ENCODE results near the gene THSD7B.

The THSD7B gene

DNA sequence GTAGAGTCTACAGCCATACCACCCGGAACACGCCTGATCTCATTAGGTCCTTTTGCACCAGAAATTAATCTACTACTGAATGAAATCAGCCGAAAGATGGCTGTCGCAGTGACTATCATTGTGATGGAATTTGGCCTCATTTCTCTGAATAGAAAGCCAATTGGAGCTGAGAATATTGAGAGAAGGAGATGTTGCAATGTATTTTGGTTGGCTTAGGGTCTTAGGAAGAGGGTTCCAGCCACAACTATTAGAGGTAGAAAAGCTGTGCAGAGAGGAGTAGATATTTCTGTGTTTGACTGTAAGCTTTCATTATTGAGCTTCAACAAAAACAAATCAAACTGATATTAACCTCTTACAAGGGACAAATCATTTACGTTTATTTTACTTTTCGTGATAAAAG lies 98.1 kb downstream of the THSD7B start:
- no peaks in the 10 kb centered on the region for H3K4me1 ChIP-seq (ENCODE audit: insufficient read depth, low read length, poor library complexity, severe bottlenecking)
- no peaks in the 10 kb centered on the region for H3K9me3 ChIP-seq (ENCODE audit: insufficient read depth, low read depth, low read length)
- no peak overlapping the region for H3K4me3 ChIP-seq (ENCODE audit: low read length, poor library complexity, severe bottlenecking)
- no peaks in the 10 kb centered on the region for H3K27me3 ChIP-seq (ENCODE audit: insufficient read depth, low read length, poor library complexity, severe bottlenecking)
- TF ChIP-seq, protein P1, sequence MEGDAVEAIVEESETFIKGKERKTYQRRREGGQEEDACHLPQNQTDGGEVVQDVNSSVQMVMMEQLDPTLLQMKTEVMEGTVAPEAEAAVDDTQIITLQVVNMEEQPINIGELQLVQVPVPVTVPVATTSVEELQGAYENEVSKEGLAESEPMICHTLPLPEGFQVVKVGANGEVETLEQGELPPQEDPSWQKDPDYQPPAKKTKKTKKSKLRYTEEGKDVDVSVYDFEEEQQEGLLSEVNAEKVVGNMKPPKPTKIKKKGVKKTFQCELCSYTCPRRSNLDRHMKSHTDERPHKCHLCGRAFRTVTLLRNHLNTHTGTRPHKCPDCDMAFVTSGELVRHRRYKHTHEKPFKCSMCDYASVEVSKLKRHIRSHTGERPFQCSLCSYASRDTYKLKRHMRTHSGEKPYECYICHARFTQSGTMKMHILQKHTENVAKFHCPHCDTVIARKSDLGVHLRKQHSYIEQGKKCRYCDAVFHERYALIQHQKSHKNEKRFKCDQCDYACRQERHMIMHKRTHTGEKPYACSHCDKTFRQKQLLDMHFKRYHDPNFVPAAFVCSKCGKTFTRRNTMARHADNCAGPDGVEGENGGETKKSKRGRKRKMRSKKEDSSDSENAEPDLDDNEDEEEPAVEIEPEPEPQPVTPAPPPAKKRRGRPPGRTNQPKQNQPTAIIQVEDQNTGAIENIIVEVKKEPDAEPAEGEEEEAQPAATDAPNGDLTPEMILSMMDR (conservative IDR thresholded peaks at IDR 0.05; ENCODE audit: low read length), result no peak
- no peak for TF ChIP-seq EZH2phosphoT487 (IDR thresholded peaks at IDR 0.05; ENCODE audit: borderline replicate concordance)
- no peaks in the 10 kb centered on the region for H3K9me2 ChIP-seq (replicated peaks; ENCODE audit: low read depth, low read length)
- no peak overlapping the region for H3K4me2 ChIP-seq (ENCODE audit: low read depth, low read length, poor library complexity, severe bottlenecking)
- no peaks in the 10 kb centered on the region for H3K36me3 ChIP-seq (ENCODE audit: insufficient read depth, low read length)
- H4K20me1 ChIP-seq (ENCODE audit: insufficient read depth, low read length, poor library complexity, severe bottlenecking), result no peaks in the 10 kb centered on the region
- H2AFZ ChIP-seq (ENCODE audit: low read length), result no peak overlapping the region
- H3F3A ChIP-seq (ENCODE audit: low read depth), result no peaks in the 10 kb centered on the region
- no peaks in the 10 kb centered on the region for H3K79me2 ChIP-seq (ENCODE audit: insufficient read depth, low read length)
- no peak overlapping the region for H3K9ac ChIP-seq (ENCODE audit: low read depth, low read length, poor library complexity, severe bottlenecking)

DNA sequence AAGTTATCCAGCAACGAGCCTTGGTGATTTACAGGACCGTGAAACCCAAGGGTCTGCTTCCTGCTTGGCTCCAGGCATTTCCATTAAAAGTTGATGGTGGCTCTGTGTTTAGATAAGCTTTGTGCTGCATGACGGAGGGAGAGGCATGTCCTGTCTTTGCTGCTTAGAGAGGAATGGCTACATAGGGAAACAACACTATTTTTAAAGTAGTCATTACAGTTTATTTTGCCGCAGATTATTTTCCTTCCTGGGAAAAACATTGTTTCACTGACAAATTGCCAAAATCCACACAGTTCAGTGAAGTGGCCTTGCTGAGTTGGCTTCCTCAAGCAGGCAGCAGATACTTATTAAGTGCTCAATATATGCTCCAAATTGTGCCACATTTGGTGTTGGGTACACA lies 98.5 kb downstream of the THSD7B start:
- H3F3A ChIP-seq (ENCODE audit: low read depth), result no peaks in the 10 kb centered on the region
- H3K4me3 ChIP-seq (ENCODE audit: low read length, poor library complexity, severe bottlenecking), result no peak overlapping the region
- no peak overlapping the region for H3K9ac ChIP-seq (ENCODE audit: low read depth, low read length, poor library complexity, severe bottlenecking)
- H3K9me3 ChIP-seq (ENCODE audit: insufficient read depth, low read depth, low read length), result no peaks in the 10 kb centered on the region
- no peaks in the 10 kb centered on the region for H3K4me1 ChIP-seq (ENCODE audit: insufficient read depth, low read length, poor library complexity, severe bottlenecking)
- H3K36me3 ChIP-seq (ENCODE audit: insufficient read depth, low read length), result no peaks in the 10 kb centered on the region
- no peaks in the 10 kb centered on the region for H3K9me2 ChIP-seq (replicated peaks; ENCODE audit: low read depth, low read length)
- TF ChIP-seq, protein P1 (conservative IDR thresholded peaks at IDR 0.05; ENCODE audit: low read length), result no peak
- TF ChIP-seq EZH2phosphoT487 (IDR thresholded peaks at IDR 0.05; ENCODE audit: borderline replicate concordance), result no peak
- no peak overlapping the region for H3K4me2 ChIP-seq (ENCODE audit: low read depth, low read length, poor library complexity, severe bottlenecking)
- no peaks in the 10 kb centered on the region for H4K20me1 ChIP-seq (ENCODE audit: insufficient read depth, low read length, poor library complexity, severe bottlenecking)
- no peaks in the 10 kb centered on the region for H3K79me2 ChIP-seq (ENCODE audit: insufficient read depth, low read length)
- no peak overlapping the region for H2AFZ ChIP-seq (ENCODE audit: low read length)
- no peaks in the 10 kb centered on the region for H3K27me3 ChIP-seq (ENCODE audit: insufficient read depth, low read length, poor library complexity, severe bottlenecking)

DNA sequence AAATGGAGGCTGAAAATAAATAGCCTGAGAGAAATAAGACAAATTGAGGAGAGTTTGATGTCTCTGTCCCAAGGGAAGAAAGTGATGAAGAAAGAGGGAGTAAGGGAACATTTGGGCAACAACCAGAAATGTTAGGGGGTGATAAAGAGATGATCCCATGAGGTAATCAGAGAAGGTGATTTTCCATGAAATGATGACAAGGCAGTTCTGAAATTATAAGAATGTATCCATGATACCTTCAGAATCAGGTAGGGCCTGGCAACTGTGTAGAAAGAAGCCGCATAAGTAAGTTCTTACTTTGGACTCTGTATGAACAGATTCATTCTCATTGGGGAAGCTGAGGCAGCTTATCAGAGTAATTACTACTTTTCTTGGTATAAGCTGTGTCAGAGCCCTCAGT lies 106.1 kb downstream of the THSD7B start:
- Histone ChIP-seq H3K36me3 (ENCODE audit: insufficient read depth, low read length) (no peaks in the 10 kb centered on the region), H3F3A (ENCODE audit: low read depth) (no peaks in the 10 kb centered on the region), H3K9me3 (ENCODE audit: insufficient read depth, low read depth, low read length) (no peaks in the 10 kb centered on the region), H3K9ac (ENCODE audit: low read depth, low read length, poor library complexity, severe bottlenecking) (no peak overlapping the region), H3K4me2 (ENCODE audit: low read depth, low read length, poor library complexity, severe bottlenecking) (no peak overlapping the region), H3K27me3 (ENCODE audit: insufficient read depth, low read length, poor library complexity, severe bottlenecking) (no peaks in the 10 kb centered on the region), H3K4me3 (ENCODE audit: low read length, poor library complexity, severe bottlenecking) (no peak overlapping the region), H3K79me2 (ENCODE audit: insufficient read depth, low read length) (no peaks in the 10 kb centered on the region), H2AFZ (ENCODE audit: low read length) (no peak overlapping the region), H3K4me1 (ENCODE audit: insufficient read depth, low read length, poor library complexity, severe bottlenecking) (no peaks in the 10 kb centered on the region), H3K9me2 (replicated peaks; ENCODE audit: low read depth, low read length) (no peaks in the 10 kb centered on the region), H4K20me1 (ENCODE audit: insufficient read depth, low read length, poor library complexity, severe bottlenecking) (no peaks in the 10 kb centered on the region)
- TF ChIP-seq, protein P1 (conservative IDR thresholded peaks at IDR 0.05; ENCODE audit: low read length), result no peak
- no peak for TF ChIP-seq EZH2phosphoT487 (IDR thresholded peaks at IDR 0.05; ENCODE audit: borderline replicate concordance)

Data from Loucy (cell line).